Sigmoid colon (tissue), 4 donors: Measurements from ENCODE around the gene PPP1R16B.

Source experiments
- EP300 ChIP-seq, 4 donors: sonication (generic); formaldehyde crosslinking; IDR thresholded peaks; one replicate each; pipeline ENCODE4 v1.6.1; 2017; ENCODE audit warnings: antibody characterized with exemption in 4 of 4
- POLR2A ChIP-seq, 2 donors: fragments of 450-650 bp; IDR thresholded peaks; one replicate each; pipeline ENCODE4 v1.6.1; 2016; ENCODE audit warnings: antibody characterized with exemption in 2 of 2, mild to moderate bottlenecking in 2 of 2, moderate library complexity in 2 of 2
- POLR2AphosphoS5 ChIP-seq, 4 donors: sonication (generic); formaldehyde crosslinking; IDR thresholded peaks; one replicate each; pipeline ENCODE4 v1.6.1; 2017; ENCODE audit warnings: antibody characterized with exemption in 4 of 4
- TF ChIP-seq, protein P1 (sequence below), 4 experiments: fragments of 450-650 bp in 3 of 4; fragments of 200-600 bp in 1 of 4; IDR thresholded peaks; one replicate each; pipeline ENCODE4 v1.5.1; 2016 to 2019; ENCODE audit warnings: antibody characterized with exemption in 4 of 4, mild to moderate bottlenecking in 3 of 4, moderate library complexity in 2 of 4

DNA sequence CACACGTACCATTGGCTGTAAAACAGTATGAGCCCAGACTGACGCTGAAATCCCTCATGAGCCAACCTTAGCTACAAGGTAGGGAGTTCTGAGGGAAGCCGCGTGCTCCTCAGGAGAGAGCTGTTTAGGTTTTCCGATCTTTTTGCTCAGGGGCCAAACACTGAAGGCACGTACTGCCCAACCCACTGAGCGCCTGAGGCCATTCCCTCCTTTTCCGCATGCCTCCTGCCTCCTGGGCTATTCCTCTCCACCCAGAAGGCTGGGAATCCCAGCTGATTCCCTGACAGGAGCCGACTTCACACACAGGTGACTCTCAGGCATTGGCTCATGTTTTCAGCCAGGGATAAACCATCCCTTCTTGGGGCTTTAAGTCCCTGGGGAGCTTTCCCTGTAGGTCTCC, 115.4 kb downstream of the PPP1R16B start:
- no peak for TF ChIP-seq POLR2AphosphoS5 (IDR thresholded peaks at IDR 0.05)
- TF ChIP-seq, protein P1, sequence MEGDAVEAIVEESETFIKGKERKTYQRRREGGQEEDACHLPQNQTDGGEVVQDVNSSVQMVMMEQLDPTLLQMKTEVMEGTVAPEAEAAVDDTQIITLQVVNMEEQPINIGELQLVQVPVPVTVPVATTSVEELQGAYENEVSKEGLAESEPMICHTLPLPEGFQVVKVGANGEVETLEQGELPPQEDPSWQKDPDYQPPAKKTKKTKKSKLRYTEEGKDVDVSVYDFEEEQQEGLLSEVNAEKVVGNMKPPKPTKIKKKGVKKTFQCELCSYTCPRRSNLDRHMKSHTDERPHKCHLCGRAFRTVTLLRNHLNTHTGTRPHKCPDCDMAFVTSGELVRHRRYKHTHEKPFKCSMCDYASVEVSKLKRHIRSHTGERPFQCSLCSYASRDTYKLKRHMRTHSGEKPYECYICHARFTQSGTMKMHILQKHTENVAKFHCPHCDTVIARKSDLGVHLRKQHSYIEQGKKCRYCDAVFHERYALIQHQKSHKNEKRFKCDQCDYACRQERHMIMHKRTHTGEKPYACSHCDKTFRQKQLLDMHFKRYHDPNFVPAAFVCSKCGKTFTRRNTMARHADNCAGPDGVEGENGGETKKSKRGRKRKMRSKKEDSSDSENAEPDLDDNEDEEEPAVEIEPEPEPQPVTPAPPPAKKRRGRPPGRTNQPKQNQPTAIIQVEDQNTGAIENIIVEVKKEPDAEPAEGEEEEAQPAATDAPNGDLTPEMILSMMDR (IDR thresholded peaks at IDR 0.05): no peak
- TF ChIP-seq EP300 (IDR thresholded peaks at IDR 0.05): no peak
- TF ChIP-seq POLR2A (IDR thresholded peaks at IDR 0.05): no peak
